Suprapubic skin (tissue), 4 donors: Measurements from ENCODE around the gene MELTF. TPM values are rescaled to one million over a fixed set of nuclear protein-coding genes. Genes with fewer than 3 reads are reported as not detected.

Source experiments
- DNase-seq, 2 donors: peaks; one replicate each; pipeline ENCODE4 v3.0.0-alpha.2; 2019; ENCODE audit warnings: low spot score in 2 of 2
- H3K27ac ChIP-seq: fragments of 200-600 bp; sonication (generic); one replicate; pipeline ENCODE4 v1.5.1; 2019
- H3K27me3 ChIP-seq: fragments of 200-600 bp; sonication (generic); one replicate; pipeline ENCODE4 v1.5.1; 2019
- H3K36me3 ChIP-seq: fragments of 200-600 bp; sonication (generic); one replicate; pipeline ENCODE4 v1.5.1; 2019
- H3K4me1 ChIP-seq: fragments of 200-600 bp; sonication (generic); one replicate; pipeline ENCODE4 v1.5.1; 2019
- H3K4me3 ChIP-seq: fragments of 200-600 bp; sonication (generic); one replicate; pipeline ENCODE4 v1.5.1; 2019; ENCODE audit warnings: mild to moderate bottlenecking
- H3K9me3 ChIP-seq: fragments of 200-600 bp; sonication (generic); one replicate; pipeline ENCODE4 v1.5.1; 2019
- CTCF ChIP-seq, 2 donors: fragments of 200-600 bp in 1 of 2; fragments of 450-650 bp in 1 of 2; sonication (generic) in 1 of 2; IDR thresholded peaks; one replicate each; pipeline ENCODE4 v1.5.1; 2016 to 2019; ENCODE audit warnings: antibody characterized with exemption in 2 of 2, mild to moderate bottlenecking in 1 of 2, moderate library complexity in 1 of 2
- EP300 ChIP-seq: sonication (generic); formaldehyde crosslinking; IDR thresholded peaks from one replicate; pipeline ENCODE4 v1.6.1; 2017; ENCODE audit warnings: antibody characterized with exemption
- POLR2A ChIP-seq, 2 donors: fragments of 450-650 bp; IDR thresholded peaks; one replicate each; pipeline ENCODE4 v1.6.1; 2017; ENCODE audit warnings: antibody characterized with exemption in 2 of 2, mild to moderate bottlenecking in 2 of 2, moderate library complexity in 2 of 2
- POLR2AphosphoS5 ChIP-seq, 3 donors: sonication (generic); formaldehyde crosslinking; IDR thresholded peaks; one replicate each; pipeline ENCODE4 v1.6.1; 2017; ENCODE audit warnings: antibody characterized with exemption in 3 of 3
- WGBS: methylation state at CpG from one replicate; pipeline ENCODE4 v1.1.5; 2018; 5-methylcytosine and 5-hydroxymethylcytosine counted together
- total RNA-seq, 4 donors: library from RNA; depleted of rRNA; stranded (reverse); fragments of >200 nt; gene quantifications; one replicate each; pipeline ENCODE4 v1.1.0, GENCODE V29; 2016

The MELTF gene
- total RNA-seq, 4 donors from 2014 or later: 21.0 to 68.7 (median 34.4) TPM

DNA sequence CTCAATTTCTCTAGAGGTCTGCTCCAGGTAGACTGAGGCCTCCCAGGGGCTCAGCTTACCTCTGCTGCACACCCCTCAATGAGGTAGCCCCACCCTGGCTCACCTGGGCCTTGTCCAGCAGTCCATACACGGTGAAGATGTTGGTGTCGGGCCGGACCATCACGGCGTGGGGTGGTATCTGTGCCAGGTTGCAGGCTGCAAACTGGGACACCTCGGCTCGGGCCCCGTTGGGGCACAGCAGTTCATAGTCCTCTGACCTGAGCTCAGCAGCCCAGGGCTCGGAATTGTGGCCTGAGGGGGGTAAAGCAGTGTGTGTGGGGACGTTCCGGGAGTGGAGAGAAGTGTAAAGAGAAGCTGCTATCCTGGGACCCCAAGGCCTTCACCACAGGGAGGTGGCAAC, 23.2 kb downstream of the MELTF start:
- Histone ChIP-seq H3K27ac (no peak overlapping the region), H3K27me3 (no peaks in the 10 kb centered on the region), H3K36me3 (no peaks in the 10 kb centered on the region), H3K9me3 (no peaks in the 10 kb centered on the region), H3K4me1 (peaks cover 21% of the 10 kb centered on the region), H3K4me3 (no peak overlapping the region)
- WGBS: 94% methylated on average over 3 of the region's 11 CpGs
- no peak for DNase-seq
- no peak for TF ChIP-seq POLR2A (IDR thresholded peaks at IDR 0.05)
- TF ChIP-seq POLR2AphosphoS5 (IDR thresholded peaks at IDR 0.05): no peak
- TF ChIP-seq EP300: no peak
- no peak for TF ChIP-seq CTCF (IDR thresholded peaks at IDR 0.05)

DNA sequence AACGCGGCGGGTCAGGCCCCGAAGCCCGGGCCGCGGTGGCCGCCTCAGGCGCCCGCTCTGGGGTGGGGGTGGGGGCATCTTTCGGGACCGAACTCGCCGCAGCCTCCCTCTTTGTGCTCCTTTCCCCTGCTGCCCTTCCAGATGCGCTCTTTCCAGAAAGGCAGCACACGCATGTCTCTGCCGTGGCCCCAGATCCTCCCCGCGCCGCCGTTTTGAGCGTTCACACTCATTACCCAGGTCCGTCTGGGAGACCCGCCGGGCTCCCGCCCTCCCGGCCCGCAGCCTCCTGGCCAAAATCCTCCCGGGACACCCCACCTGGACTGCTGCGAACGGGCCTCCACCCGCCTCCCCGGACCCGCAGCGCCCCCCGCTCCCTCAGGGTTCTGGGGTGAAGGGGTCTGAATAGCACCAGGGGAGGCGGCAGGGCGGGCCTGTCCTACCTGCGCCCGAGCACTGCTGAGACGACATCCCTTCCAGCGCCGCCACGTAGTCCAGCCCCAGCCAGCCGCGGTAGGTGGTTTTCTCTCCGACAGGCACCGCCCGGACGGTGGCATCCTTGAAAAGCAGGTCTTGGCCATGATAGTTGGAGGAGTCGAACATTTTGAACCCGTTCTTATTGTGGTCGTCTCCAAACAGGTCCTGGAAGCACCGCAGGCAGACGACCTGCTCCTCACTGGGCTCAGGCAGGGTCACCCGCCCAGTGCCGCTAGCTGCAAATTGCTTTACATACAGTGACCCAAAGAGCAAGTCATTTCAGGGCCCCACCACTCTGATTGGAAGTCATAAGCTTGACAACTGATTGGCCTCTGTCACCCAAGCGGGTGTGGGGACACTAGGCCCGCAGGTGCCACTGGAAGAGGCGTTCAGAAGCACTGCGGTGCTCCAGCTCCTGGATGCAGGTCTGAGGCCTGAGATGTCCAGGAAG, 25.9 kb downstream of the MELTF start:
- Histone ChIP-seq H3K4me1 (peaks cover 21% of the 10 kb centered on the region), H3K36me3 (no peaks in the 10 kb centered on the region), H3K9me3 (no peaks in the 10 kb centered on the region), H3K27ac (peak overlapping the region; percentile 74), H3K4me3 (peak overlapping the region; percentile 52), H3K27me3 (no peaks in the 10 kb centered on the region)
- DNase-seq: peak in 1 of 2 donors; percentile 69
- TF ChIP-seq POLR2A (IDR thresholded peaks at IDR 0.05) (no peak), POLR2AphosphoS5 (IDR thresholded peaks at IDR 0.05) (no peak), EP300 (no peak), CTCF (IDR thresholded peaks at IDR 0.05) (no peak)
- 47% methylated on average over 15 of the region's 61 CpGs for WGBS

- H3K27ac ChIP-seq: peak overlapping the region; percentile 74
- H3K9me3 ChIP-seq: no peaks in the 10 kb centered on the region
- H3K4me1 ChIP-seq: peaks cover 21% of the 10 kb centered on the region
- H3K36me3 ChIP-seq: no peaks in the 10 kb centered on the region
- H3K27me3 ChIP-seq: no peaks in the 10 kb centered on the region
- TF ChIP-seq CTCF (IDR thresholded peaks at IDR 0.05): peak; percentile 57 to 87
- no peak for TF ChIP-seq EP300
- peak in 1 of 2 donors; percentile 81 for DNase-seq
- WGBS: 0% methylated on average over 1 of the region's 113 CpGs
- H3K4me3 ChIP-seq: peak overlapping the region; percentile 52
Observed at GRCh38 chr3:197002701-197003454, 26.7 kb downstream of the MELTF start.

- peak in 1 of 2 donors; percentile 66 for DNase-seq
- H3K9me3 ChIP-seq: no peaks in the 10 kb centered on the region
- H3K27me3 ChIP-seq: no peaks in the 10 kb centered on the region
- TF ChIP-seq CTCF (IDR thresholded peaks at IDR 0.05) (no peak), EP300 (no peak), POLR2AphosphoS5 (IDR thresholded peaks at IDR 0.05) (no peak)
- H3K27ac ChIP-seq: peak overlapping the region; percentile 74
- 15% methylated on average over 34 of the region's 55 CpGs for WGBS
- no peaks in the 10 kb centered on the region for H3K36me3 ChIP-seq
- H3K4me1 ChIP-seq: peaks cover 24% of the 10 kb centered on the region
- peak overlapping the region; percentile 52 for H3K4me3 ChIP-seq
Observed at GRCh38 chr3:197001972-197002700, 27.5 kb downstream of the MELTF start.
